ENCODE data around the gene RSRC1. TPM values are rescaled to one million over a fixed set of nuclear protein-coding genes. Genes with fewer than 3 reads are reported as not detected.

Gene RSRC1
- total RNA-seq, 4 donors from 2014 or later = 22.5 to 41.4 (median 32.9) TPM

- Histone ChIP-seq H3K27ac (no peak overlapping the region), H3K36me3 (no peaks in the 10 kb centered on the region), H3K27me3 (no peaks in the 10 kb centered on the region), H3K9me3 (no peaks in the 10 kb centered on the region), H3K4me3 (no peak overlapping the region), H3K4me1 (no peaks in the 10 kb centered on the region)
- intact Hi-C loops (cut with DNase I) = no loop called here
- no peak for TF ChIP-seq CTCF (IDR thresholded peaks at IDR 0.05)
- TF ChIP-seq POLR2A (IDR thresholded peaks at IDR 0.05) = no peak
- no peak for DNase-seq
These were observed 410.5 kb downstream of the RSRC1 start for GRCh38 chr3:158520433-158520832.

DNA sequence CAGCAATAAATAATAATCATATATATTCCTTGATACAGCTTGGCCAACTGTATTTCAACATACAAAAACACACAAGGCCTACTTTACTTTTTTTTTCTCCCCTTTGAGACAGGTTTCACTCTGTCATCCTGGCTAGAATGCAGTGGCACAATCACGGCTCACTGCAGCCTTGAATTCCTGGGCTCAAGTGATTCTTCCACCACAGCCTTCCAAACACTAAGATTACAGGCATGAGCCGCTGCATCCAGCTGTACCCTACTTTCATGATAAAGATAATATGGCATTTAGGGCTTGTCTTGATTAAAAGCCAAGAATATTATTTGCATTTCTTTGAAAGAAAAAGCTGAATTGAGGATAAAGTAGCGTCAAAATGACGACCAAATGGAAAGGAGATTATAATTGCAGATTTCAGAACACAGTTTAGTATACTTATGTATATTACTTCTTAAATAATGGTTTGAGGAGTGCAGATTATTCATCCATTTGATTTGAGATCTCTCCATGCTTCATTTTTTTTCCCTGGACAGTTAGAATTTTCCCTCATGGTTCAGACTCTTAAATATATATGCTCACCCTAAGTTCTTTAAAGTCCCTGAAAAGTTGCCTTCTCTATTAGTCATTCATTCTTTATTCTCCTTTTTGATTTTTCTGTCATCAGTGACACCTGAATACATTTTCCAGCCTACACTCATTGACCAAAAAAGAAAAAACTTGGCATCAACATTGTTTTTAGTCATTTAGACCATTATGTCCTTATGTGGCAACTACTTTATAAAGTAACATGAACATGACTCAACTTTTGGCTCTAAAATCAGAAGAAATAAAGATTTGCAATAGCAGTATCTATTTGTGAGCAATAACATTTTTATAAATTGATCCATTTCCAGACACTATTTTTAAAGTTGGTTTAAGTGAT lies 412.6 kb downstream of the RSRC1 start:
- 54 to 58% methylated on average over 4 of the region's 4 CpGs for WGBS, 2 donors
- H3K27me3 ChIP-seq = no peaks in the 10 kb centered on the region
- H3K4me3 ChIP-seq = no peak overlapping the region
- intact Hi-C loops (cut with DNase I) = no loop called here
- no peaks in the 10 kb centered on the region for H3K36me3 ChIP-seq
- no peaks in the 10 kb centered on the region for H3K4me1 ChIP-seq
- H3K9me3 ChIP-seq = no peaks in the 10 kb centered on the region
- no peak for DNase-seq
- no peak overlapping the region for H3K27ac ChIP-seq
- TF ChIP-seq POLR2A (IDR thresholded peaks at IDR 0.05) = no peak
- TF ChIP-seq CTCF (IDR thresholded peaks at IDR 0.05) = no peak

DNA sequence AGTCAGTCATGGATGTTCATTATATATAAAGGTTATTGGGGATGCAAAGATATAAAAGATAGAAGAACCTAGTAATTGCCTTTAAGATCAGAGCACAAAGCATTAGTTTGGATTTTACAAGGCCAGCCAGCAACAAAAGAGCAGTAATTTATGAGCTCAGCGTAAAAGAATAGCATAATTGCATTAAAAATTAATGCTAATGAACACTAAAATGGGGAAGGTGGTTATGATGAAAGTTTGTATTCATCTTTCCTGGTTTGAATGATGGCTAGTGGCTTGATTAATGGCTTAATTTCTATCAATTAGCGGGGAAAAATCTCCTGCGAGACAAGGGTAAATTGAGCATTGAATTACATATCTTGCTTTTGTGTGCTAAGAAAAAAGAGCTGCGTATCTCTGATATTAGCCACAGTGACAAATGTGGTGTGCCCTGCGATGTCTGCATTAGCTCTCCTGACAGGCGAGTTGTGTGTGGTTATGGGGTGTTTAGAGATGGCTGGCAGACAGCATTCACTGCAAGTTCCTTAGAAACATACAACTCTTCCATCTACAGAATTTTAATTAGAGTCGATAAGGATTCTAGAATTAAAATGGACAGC lies 418.3 kb downstream of the RSRC1 start:
- DNase-seq = no peak
- no peak for TF ChIP-seq CTCF (IDR thresholded peaks at IDR 0.05)
- TF ChIP-seq POLR2A (IDR thresholded peaks at IDR 0.05) = no peak
- H3K9me3 ChIP-seq = no peaks in the 10 kb centered on the region
- H3K27me3 ChIP-seq = no peaks in the 10 kb centered on the region
- H3K4me1 ChIP-seq = no peaks in the 10 kb centered on the region
- 88 to 99% methylated on average over 7 of the region's 7 CpGs for whole genome bisulfite sequencing, 2 donors
- intact Hi-C loops (cut with DNase I) = no loop called here
- H3K4me3 ChIP-seq = no peak overlapping the region
- no peak overlapping the region for H3K27ac ChIP-seq
- no peaks in the 10 kb centered on the region for H3K36me3 ChIP-seq

- no peak for TF ChIP-seq CTCF (IDR thresholded peaks at IDR 0.05)
- H3K9me3 ChIP-seq = no peaks in the 10 kb centered on the region
- intact Hi-C loops (cut with DNase I) = no loop called here
- H3K27me3 ChIP-seq = no peaks in the 10 kb centered on the region
- H3K36me3 ChIP-seq = no peaks in the 10 kb centered on the region
- 76 to 80% methylated on average over 5 of the region's 5 CpGs for WGBS, 2 donors
- no peak for DNase-seq
- H3K4me1 ChIP-seq = no peaks in the 10 kb centered on the region
- no peak overlapping the region for H3K27ac ChIP-seq
- no peak overlapping the region for H3K4me3 ChIP-seq
These were observed 421.4 kb downstream of the RSRC1 start for GRCh38 chr3:158531334-158531733.

- intact Hi-C loops (cut with DNase I) = no loop called here
- TF ChIP-seq CTCF (IDR thresholded peaks at IDR 0.05) (peak in 3 of 6 experiments; percentile 21 to 55 (median 33)), POLR2A (IDR thresholded peaks at IDR 0.05) (no peak)
- DNase-seq = no peak
- H3K4me3 ChIP-seq = no peak overlapping the region
- no peaks in the 10 kb centered on the region for H3K4me1 ChIP-seq
- H3K9me3 ChIP-seq = no peaks in the 10 kb centered on the region
- H3K27ac ChIP-seq = no peak overlapping the region
- no peaks in the 10 kb centered on the region for H3K27me3 ChIP-seq
- no peaks in the 10 kb centered on the region for H3K36me3 ChIP-seq
These were observed 422.3 kb downstream of the RSRC1 start for GRCh38 chr3:158532099-158532734.

Data from esophagus squamous epithelium (tissue), 5 donors.